Keratinocyte (primary cell): ENCODE measurements around the gene ABHD6. TPM values are rescaled to one million over a fixed set of nuclear protein-coding genes. Genes with fewer than 3 reads are reported as not detected.

Source experiments
- DNase-seq: peaks from one replicate; pipeline ENCODE4 v3.0.0-alpha.2; 2011; ENCODE audit warnings: low read depth, missing footprints, low spot score
- FAIRE-seq: peaks from 2 replicates; lab custom pipeline; 2011; peaks lifted over from hg19 to GRCh38; lab: Jason Lieb, UNC
- H2AFZ ChIP-seq: 2 replicates; pipeline ENCODE4 v1.6.0; 2012; ENCODE audit warnings: low read length, control low read depth, inconsistent platforms; ENCODE audit not compliant: control insufficient read depth
- H3K27ac ChIP-seq: 2 replicates; pipeline ENCODE4 v1.5.1; 2011; ENCODE audit warnings: low read length; ENCODE audit not compliant: control insufficient read depth, insufficient read depth
- H3K27me3 ChIP-seq: 3 replicates; pipeline ENCODE4 v1.6.0; 2011; ENCODE audit warnings: low read length; ENCODE audit not compliant: control insufficient read depth, insufficient read depth; ENCODE audit errors: extremely low read depth
- H3K36me3 ChIP-seq, 2 experiments: 2 replicates in 1 of 2; 3 replicates in 1 of 2; pipeline ENCODE4 v1.5.1; 2011; ENCODE audit warnings: low read length in 2 of 2, mild to moderate bottlenecking in 1 of 2; ENCODE audit not compliant: control insufficient read depth in 2 of 2, insufficient read depth in 2 of 2; ENCODE audit errors: extremely low read depth in 1 of 2
- H3K4me1 ChIP-seq: 3 replicates; pipeline ENCODE4 v1.5.1; 2011; ENCODE audit warnings: low read length; ENCODE audit not compliant: control insufficient read depth, insufficient read depth; ENCODE audit errors: extremely low read depth
- H3K4me2 ChIP-seq: 3 replicates; pipeline ENCODE4 v1.6.0; 2011; ENCODE audit warnings: low read depth, low read length; ENCODE audit not compliant: control insufficient read depth, insufficient read depth; ENCODE audit errors: extremely low read depth
- H3K4me3 ChIP-seq, 3 experiments: fragments of 200-600 bp in 1 of 3; sonication (generic) in 1 of 3; 2 replicates in 2 of 3; 3 replicates in 1 of 3; pipeline ENCODE4 v1.5.1; 2011 to 2016; ENCODE audit warnings: low read length in 3 of 3, mild to moderate bottlenecking in 3 of 3, control low read depth in 2 of 3, inconsistent platforms in 1 of 3, low read depth in 1 of 3, mixed read lengths in 1 of 3, mixed run types in 1 of 3, moderate library complexity in 1 of 3; ENCODE audit not compliant: control insufficient read depth in 2 of 3, insufficient read depth in 2 of 3; ENCODE audit errors: extremely low read depth in 1 of 3
- H3K79me2 ChIP-seq: 2 replicates; pipeline ENCODE4 v1.6.0; 2012; ENCODE audit warnings: low read length; ENCODE audit not compliant: control insufficient read depth, insufficient read depth
- H3K9ac ChIP-seq: 3 replicates; pipeline ENCODE4 v1.6.0; 2011; ENCODE audit warnings: low read length; ENCODE audit not compliant: control insufficient read depth, insufficient read depth; ENCODE audit errors: extremely low read depth
- H3K9me1 ChIP-seq: 3 replicates; pipeline ENCODE4 v1.6.0; 2011; ENCODE audit warnings: low read length; ENCODE audit not compliant: control insufficient read depth, insufficient read depth; ENCODE audit errors: extremely low read depth
- H3K9me3 ChIP-seq: 2 replicates; pipeline ENCODE4 v1.5.1; 2012; ENCODE audit warnings: low read depth, low read length; ENCODE audit not compliant: control insufficient read depth
- H4K20me1 ChIP-seq: 3 replicates; pipeline ENCODE4 v1.6.0; 2011; ENCODE audit warnings: low read length; ENCODE audit not compliant: control insufficient read depth, insufficient read depth; ENCODE audit errors: extremely low read depth
- EZH2 ChIP-seq: IDR thresholded peaks from one replicate; pipeline ENCODE4 v1.6.1; 2012; ENCODE audit warnings: inconsistent platforms, mild to moderate bottlenecking, low read length, moderate library complexity
- dilution Hi-C: fragments of 300-500 bp; cut with MboI; formaldehyde crosslinking; loops from one replicate; pipeline ENCODE4 v1.7.0; 2020; ENCODE audit warnings: low sequenced_read_pairs; ENCODE audit not compliant: extremely low pct_ligation_motif_present
- polyA plus RNA-seq, 5 experiments: library from polyadenylated mRNA; depleted of rRNA in 3 of 5; stranded (reverse) in 3 of 5; stranded (forward) in 1 of 5; unstranded in 1 of 5; fragments of >200 nt; gene quantifications; 1 replicate in 1 of 5; 2 replicates in 3 of 5; 3 replicates in 1 of 5; pipeline versions ENCODE4 v1.2.1 to v1.2.3, GENCODE V29; 2011 to 2012; ENCODE audit warnings: missing spikeins in 2 of 5, low read depth in 1 of 5, low replicate concordance in 1 of 5
- TF ChIP-seq, protein P1 (sequence below), 3 experiments: IDR thresholded peaks in 1 of 3; conservative IDR thresholded peaks in 1 of 3; optimal IDR thresholded peaks in 1 of 3; 2 replicates in 2 of 3; 3 replicates in 1 of 3; pipeline versions ENCODE3 to v1.5.1; 2011; ENCODE audit warnings: low read length in 3 of 3, mild to moderate bottlenecking in 3 of 3, moderate library complexity in 2 of 3, control low read depth in 1 of 3, inconsistent platforms in 1 of 3; ENCODE audit not compliant: insufficient read depth in 2 of 3; ENCODE audit errors: extremely low read depth in 1 of 3

ABHD6 gene
- polyA plus RNA-seq, 1 donor (not counting 4 experiments of a cell fraction or from before 2014, with no cell fraction given), result 15.2 TPM

- Histone ChIP-seq H3K36me3 (no peaks in the 10 kb centered on the region), H3K4me2 (no peak overlapping the region), H3K79me2 (no peaks in the 10 kb centered on the region), H3K27ac (no peak overlapping the region), H2AFZ (no peak overlapping the region), H3K4me1 (peaks cover 18% of the 10 kb centered on the region), H3K9ac (no peak overlapping the region), H3K9me3 (no peaks in the 10 kb centered on the region), H4K20me1 (no peaks in the 10 kb centered on the region), H3K9me1 (no peaks in the 10 kb centered on the region), H3K4me3 (no peak overlapping the region), H3K27me3 (no peaks in the 10 kb centered on the region)
- DNase-seq, result no peak
- dilution Hi-C loops, result no loop called here
- no peak for TF ChIP-seq EZH2
- TF ChIP-seq, protein P1, sequence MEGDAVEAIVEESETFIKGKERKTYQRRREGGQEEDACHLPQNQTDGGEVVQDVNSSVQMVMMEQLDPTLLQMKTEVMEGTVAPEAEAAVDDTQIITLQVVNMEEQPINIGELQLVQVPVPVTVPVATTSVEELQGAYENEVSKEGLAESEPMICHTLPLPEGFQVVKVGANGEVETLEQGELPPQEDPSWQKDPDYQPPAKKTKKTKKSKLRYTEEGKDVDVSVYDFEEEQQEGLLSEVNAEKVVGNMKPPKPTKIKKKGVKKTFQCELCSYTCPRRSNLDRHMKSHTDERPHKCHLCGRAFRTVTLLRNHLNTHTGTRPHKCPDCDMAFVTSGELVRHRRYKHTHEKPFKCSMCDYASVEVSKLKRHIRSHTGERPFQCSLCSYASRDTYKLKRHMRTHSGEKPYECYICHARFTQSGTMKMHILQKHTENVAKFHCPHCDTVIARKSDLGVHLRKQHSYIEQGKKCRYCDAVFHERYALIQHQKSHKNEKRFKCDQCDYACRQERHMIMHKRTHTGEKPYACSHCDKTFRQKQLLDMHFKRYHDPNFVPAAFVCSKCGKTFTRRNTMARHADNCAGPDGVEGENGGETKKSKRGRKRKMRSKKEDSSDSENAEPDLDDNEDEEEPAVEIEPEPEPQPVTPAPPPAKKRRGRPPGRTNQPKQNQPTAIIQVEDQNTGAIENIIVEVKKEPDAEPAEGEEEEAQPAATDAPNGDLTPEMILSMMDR (optimal IDR thresholded peaks at IDR 0.05 in 1 of 3, IDR thresholded peaks at IDR 0.05 in 1 of 3, conservative IDR thresholded peaks at IDR 0.05 in 1 of 3; ENCODE audit: extremely low read depth in 1 of 3, insufficient read depth in 2 of 3, low read length in 3 of 3), result no peak
- FAIRE-seq, result no peak
Measured at GRCh38 chr3:58191361-58191991, 46.1 kb upstream of the ABHD6 start.

DNA sequence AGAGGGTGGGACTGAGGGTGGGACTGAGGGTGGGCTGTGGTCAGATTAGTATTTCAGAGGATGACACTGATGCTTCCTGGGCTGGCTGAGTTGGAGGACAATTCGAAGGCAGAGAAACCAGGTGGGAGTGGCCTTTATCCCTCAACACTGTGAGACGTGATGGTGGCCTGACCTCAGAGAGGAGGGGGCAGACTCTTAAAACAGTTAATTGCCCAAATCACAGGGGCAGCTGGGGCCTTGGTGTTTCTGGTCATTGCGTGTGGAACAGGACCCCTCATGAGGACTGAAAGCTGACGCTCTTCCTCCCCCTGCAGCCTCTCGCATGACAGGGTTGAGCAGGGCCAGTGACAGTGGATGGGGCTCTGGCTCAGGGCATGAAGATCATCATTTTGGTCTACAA, 45.5 kb upstream of the ABHD6 start:
- TF ChIP-seq EZH2, result no peak
- TF ChIP-seq, protein P1 (optimal IDR thresholded peaks at IDR 0.05 in 1 of 3, IDR thresholded peaks at IDR 0.05 in 1 of 3, conservative IDR thresholded peaks at IDR 0.05 in 1 of 3; ENCODE audit: extremely low read depth in 1 of 3, insufficient read depth in 2 of 3, low read length in 3 of 3), result no peak
- no peak overlapping the region for H3K27ac ChIP-seq
- peaks cover 18% of the 10 kb centered on the region for H3K4me1 ChIP-seq
- H3K9ac ChIP-seq, result no peak overlapping the region
- H3K27me3 ChIP-seq, result no peaks in the 10 kb centered on the region
- no peak overlapping the region for H3K4me3 ChIP-seq
- H3K79me2 ChIP-seq, result no peaks in the 10 kb centered on the region
- H3K9me1 ChIP-seq, result no peaks in the 10 kb centered on the region
- H3K9me3 ChIP-seq, result no peaks in the 10 kb centered on the region
- no peaks in the 10 kb centered on the region for H4K20me1 ChIP-seq
- no peaks in the 10 kb centered on the region for H3K36me3 ChIP-seq
- no peak overlapping the region for H2AFZ ChIP-seq
- no peak overlapping the region for H3K4me2 ChIP-seq
- DNase-seq (no peak), FAIRE-seq (no peak)
- dilution Hi-C loops, result no loop called here
